ENCODE results near the gene SPSB1.

- TF ChIP-seq, protein P1, sequence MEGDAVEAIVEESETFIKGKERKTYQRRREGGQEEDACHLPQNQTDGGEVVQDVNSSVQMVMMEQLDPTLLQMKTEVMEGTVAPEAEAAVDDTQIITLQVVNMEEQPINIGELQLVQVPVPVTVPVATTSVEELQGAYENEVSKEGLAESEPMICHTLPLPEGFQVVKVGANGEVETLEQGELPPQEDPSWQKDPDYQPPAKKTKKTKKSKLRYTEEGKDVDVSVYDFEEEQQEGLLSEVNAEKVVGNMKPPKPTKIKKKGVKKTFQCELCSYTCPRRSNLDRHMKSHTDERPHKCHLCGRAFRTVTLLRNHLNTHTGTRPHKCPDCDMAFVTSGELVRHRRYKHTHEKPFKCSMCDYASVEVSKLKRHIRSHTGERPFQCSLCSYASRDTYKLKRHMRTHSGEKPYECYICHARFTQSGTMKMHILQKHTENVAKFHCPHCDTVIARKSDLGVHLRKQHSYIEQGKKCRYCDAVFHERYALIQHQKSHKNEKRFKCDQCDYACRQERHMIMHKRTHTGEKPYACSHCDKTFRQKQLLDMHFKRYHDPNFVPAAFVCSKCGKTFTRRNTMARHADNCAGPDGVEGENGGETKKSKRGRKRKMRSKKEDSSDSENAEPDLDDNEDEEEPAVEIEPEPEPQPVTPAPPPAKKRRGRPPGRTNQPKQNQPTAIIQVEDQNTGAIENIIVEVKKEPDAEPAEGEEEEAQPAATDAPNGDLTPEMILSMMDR (IDR thresholded peaks at IDR 0.05) = no peak
- no peak for TF ChIP-seq POLR2A (IDR thresholded peaks at IDR 0.05)
These were observed 80.9 kb downstream of the SPSB1 start for GRCh38 chr1:9373619-9374018.
